Dedifferentiated amniotic fluid mesenchymal stem cell (primary cell): ENCODE results near the gene C5AR1.
"Not testable (repeated sequence)": the region's sequence is repeated elsewhere in the genome, so short reads cannot be mapped to it uniquely, and the experiment has no call there.

ENCODE experiments used
- DNase-seq: peaks from one replicate; pipeline ENCODE4 v3.0.0-alpha.2; 2016; ENCODE audit errors: extremely low spot score

The C5AR1 gene

DNA sequence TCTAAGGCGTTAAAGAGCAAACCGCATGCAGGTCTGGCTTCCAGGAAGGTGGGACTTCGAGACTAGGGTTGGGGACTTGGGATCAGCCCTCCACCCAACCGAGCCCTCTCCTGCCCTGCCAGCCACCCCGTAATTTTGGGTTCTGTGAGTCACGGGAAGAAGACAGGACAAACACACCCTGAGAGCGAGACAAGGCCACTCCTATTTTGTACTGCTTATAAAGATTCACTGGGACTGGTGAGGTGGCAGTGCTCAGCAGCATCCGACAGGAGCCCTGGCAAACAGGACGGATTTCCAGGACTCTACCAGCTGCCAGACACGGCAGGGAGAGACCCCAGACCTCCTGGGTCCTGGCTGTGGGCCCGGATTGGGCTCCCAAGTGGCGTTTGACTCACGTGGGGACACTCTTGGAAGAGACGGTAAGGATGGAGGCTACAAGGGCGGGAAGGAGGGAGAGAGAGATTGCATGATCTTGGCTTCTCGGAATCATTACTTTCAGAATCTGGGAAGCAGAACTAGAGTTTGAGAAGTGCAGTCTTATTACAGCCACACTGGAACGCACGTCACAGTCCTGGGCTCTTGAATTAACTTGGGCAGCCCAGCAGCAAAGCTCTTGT, 22.4 kb downstream of the C5AR1 start, which contains the start of gene C5AR2:
C5AR2 (plus strand) TSS at position 245 of the 617 bp plus-strand sequence. CDS start 8,625 bp downstream, outside the sequence.
- no peak for DNase-seq

DNA sequence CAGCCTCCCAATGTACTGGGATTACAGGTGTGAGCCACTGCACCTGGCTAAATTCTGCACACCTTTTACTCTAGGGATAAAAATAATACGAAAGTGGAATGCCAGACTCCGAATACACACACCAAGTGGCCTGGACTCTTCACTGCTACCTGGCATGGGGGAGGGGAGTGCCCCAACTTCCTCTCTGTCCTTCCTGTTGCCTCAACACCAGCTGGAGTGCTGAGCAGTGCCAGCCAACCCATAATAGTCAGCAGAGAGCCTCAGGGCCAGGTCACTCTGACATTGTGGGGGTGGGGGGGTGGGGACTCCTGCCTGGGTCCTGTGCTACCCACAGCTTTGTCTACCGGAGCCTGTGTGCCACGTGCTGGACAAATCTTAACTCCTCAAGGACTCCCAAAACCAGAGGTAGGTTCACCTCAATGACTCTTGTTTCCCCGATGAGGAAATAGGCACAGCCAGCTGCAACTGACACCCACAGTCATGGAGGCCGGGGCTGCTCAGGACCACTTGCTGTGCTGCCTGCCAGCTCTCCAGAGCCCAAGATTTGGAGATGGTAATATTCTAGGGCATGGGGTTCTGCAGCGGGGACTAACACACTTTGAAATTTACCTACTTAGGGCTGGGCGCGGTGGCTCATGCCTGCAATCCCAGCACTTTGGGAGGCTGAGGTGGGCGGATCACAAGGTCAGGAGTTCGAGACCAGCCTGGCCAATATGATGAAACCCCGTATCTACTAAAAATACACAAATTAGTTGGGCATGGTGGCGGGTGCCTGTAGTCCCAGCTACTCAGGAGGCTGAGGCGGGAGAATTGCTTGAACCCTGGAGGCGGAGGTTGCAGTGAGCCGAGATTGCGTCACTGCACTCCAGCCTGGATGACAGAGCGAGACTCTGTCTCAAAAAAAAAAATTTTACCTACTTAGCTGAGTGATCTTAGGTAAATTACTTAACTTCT, 27.4 kb downstream of the C5AR1 start:
- DNase-seq = not testable (repeated sequence)

DNA sequence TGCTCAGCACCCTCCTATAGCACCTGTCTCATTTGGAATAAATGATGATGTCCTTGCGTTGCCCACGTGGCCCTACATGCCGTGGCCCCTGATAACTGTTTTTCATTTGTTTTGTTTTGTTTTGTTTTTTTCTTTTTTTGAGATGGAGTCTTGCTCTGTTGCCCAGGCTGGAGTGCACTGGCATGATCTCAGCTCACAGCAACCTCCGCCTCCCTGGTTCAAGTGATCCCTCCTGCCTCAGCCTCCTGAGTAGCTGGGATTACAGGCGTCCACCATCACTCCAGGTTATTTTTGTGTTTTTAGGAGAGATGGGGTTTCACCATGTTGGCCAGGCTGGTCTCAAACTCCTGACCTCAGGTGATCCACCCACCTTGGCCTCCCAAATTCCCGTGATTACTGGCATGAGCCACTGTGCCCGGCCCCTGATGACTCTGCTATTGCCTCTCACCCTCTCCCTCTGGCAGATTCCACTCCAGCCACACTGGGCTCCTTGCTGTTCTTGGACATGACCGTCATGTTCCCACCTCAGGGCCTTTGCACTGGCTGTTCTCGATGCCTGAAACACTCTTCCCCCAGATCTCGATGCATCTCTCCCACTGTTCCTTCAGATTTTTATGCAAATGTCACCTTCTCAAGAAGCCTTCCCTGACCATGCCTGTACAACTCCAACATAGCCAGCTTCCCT, 29.7 kb downstream of the C5AR1 start:
- DNase-seq = no peak

DNA sequence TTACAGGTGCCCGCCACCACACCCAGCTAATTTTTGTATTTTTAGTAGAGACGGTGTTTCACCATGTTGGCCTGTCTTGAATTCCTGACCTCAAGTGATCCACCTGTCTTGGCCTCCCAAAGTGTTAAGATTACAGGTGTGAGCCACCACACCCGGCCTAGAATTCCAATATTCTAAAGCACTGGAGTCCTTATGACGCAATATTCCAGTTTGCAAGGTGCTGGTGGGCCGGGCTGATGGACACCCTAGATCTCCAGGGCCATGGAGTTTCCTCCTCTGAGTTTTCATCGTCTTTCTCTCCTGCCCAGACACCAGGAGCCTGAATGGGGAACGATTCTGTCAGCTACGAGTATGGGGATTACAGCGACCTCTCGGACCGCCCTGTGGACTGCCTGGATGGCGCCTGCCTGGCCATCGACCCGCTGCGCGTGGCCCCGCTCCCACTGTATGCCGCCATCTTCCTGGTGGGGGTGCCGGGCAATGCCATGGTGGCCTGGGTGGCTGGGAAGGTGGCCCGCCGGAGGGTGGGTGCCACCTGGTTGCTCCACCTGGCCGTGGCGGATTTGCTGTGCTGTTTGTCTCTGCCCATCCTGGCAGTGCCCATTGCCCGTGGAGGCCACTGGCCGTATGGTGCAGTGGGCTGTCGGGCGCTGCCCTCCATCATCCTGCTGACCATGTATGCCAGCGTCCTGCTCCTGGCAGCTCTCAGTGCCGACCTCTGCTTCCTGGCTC, 31.0 kb downstream of the C5AR1 start:
- no peak for DNase-seq

DNA sequence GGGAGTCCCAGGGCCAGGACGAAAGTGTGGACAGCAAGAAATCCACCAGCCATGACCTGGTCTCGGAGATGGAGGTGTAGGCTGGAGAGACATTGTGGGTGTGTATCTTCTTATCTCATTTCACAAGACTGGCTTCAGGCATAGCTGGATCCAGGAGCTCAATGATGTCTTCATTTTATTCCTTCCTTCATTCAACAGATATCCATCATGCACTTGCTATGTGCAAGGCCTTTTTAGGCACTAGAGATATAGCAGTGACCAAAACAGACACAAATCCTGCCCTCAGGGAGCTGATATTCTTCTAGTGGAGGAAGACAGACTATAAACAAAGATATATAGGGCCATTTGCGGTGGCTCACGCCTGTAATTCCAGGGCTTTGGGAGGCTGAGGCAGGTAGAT, 32.1 kb downstream of the C5AR1 start:
- DNase-seq = no peak

DNA sequence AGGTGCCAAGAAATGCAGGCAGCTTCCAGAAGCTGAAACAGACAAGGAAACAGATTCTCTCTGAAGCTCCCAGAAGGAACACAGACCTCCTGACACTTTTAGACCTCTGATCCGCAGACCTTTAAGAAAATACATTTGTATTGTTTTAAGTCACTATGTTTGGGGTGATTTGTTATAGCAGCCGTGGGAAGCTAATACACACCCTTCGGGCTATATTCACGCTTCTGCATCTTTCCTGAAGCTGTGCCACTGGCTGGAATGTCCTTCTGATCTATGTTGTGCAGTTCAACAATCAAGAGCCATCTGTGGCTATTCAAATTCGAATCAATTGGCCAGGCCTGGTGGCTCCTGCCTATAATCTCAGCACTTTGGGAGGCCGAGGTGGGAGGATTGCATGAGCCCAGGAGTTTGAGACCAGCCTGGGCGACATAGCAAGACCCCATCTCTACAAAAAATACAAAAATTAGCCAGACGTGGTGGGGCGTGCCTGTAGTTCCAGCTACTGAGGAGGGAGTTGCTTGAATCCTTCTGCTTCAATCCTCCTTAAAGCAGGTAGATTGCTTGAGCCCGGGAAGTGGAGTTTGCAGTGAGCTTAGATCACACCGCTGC, 33.6 kb downstream of the C5AR1 start:
- DNase-seq = no peak

DNA sequence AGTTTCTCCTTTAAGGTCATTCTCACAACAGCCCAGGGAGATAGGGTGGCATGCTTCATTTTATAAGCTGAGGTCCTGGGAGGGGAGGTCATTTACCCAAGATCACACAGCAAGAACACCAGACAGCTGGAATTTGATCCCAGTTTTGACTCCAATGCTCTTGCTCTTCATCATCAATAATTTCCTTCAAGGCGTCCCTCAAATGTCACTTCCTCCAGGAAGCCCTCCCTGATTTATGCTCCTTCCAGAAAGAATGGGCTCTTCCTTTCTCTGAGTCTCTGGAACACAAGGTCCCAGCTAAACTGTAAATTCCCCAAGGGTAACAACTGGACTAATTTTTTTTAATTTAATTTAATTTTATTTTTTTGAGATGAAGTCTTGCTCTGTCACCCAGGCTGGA, 34.8 kb downstream of the C5AR1 start:
- no peak for DNase-seq

DNA sequence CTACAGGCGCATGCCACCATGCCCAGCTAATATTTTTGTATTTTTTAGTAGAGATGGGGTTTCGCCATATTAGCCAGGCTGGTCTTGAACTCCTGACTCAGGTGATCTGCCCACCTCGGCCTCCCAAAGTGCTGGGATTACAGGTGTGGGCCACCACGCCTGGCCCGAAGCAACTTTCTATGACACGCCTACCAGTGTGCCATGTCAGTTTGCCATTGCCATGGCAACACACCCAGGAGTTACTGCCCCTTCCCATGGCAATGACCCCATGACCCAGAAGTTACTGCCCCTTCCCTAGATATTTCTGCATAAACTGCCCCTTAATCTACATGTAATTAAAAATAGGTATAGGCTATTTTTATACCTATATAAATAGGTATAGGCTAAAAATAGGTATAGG, 36.4 kb downstream of the C5AR1 start:
- DNase-seq = not testable (repeated sequence)

DNA sequence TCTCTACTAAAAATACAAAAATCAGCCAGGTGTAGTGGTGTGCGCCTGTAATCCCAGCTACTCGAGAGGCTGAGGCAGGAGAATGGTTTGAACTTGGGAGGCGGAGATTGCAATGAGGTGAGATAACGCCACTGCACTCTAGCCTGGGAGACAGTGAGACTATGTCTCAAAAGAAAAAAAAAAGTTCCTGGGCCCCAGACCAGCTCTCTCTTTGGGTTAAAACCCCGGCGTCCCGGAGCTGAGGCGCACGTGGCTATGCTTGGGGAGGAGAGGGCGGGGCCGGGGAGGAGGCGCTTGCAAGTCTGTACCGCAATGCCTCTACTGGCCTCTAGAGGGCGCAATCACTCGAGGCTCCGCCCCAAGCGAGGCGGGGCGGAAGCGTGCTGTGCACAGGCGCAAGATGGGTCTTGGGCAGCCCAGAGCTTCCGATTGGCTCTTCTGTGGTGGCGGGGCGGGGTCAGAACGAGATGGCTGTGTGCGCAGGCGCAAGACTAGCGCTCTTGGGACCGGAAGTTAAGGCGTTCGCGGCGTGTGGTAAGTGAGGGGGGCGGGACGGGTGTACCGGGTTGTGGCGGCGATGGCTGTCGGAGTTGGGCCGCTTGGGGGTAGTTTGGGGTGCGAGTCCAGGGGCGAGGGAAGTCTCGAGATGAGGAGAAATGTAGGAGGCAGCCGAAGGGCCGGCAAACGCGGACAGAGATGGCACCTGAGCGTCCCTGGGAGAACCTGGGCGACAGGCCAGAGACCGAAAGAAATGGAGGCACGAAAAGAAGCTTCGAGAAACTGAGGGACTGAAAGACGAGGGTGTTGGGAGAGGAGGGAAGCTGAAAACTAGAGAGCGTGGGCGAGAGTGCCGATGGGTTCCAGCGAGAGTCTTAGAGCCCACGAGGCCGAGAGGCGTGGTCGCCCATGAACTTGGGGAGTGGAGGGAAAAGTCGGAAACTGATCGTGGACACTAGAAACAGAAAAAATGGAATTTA, 39.4 kb downstream of the C5AR1 start, which contains the start of gene DHX34:
DHX34 (plus strand) TSS at position 497 of the 977 bp plus-strand sequence. CDS start 3,716 bp downstream, outside the sequence.
- DNase-seq = peak; percentile 98

DNA sequence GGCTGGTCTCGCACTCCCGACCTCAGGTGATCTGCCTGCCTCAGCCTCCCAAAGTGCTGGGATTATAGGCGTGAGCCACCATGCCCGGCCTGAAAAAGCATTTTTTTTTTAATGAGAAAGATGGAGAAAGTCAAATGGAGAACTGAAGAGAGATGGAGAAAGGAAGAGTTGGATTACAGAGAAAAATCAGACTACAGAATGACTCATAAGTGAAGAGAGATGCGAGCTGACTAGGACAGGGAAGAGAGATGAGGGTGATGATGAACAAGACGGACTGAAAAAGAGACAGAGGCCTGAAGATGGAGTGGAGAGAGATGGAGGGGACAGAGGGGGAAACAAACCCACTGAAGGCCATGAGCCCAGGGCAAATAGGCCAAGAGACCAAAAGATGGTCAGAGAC, 41.0 kb downstream of the C5AR1 start:
- no peak for DNase-seq

DNA sequence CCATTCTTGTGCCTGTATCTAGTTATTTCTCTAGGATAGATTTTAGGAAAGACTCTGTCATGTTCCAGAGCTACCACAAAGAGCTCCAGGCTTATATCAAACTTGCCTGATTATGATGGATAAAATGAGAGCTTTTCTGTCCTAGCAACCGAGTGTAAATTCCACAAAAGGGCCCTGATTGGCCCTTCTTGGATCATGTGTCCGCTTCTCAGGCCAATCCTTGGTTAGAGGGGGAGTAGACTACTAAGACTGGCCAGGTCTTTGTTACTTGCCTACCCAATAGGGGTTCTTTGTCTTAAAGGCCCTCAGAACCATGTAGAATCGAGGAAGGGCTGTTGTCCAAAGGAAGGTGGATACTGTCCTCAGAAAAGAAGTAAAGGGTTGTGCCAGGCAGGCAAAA, 41.9 kb downstream of the C5AR1 start:
- no peak for DNase-seq

DNA sequence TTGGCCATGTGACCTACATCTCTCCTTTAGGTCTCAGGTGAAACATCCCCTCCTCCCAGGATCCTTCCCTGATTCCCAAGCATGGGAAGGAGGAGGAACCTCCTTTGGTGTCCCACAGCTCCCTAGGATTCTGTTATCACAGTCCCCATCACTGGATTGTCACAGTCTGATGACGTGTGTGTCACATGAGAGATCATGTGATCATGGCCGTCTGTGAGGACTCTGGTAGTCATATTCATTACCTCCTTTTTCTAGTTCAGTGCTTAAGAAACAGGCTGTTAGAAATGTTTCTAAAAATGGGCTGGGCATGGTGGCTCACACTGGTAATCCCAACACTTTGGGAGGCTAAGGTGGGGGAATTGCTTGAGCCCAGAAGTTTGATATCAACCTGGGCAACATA, 42.4 kb downstream of the C5AR1 start:
- no peak for DNase-seq

DNA sequence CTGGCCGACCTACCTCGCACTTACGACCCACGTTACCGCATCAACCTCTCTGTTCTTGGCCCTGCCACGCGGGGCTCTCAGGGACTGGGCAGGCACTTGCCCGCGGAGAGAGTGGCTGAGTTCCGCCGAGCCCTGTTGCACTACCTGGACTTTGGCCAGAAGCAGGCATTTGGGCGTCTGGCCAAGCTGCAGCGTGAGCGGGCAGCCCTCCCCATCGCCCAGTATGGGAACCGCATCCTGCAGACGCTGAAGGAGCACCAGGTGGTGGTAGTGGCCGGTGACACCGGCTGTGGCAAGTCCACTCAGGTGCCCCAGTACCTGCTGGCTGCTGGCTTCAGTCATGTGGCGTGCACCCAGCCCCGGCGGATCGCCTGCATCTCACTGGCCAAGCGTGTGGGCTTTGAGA, 43.6 kb downstream of the C5AR1 start:
- DNase-seq = no peak

DNA sequence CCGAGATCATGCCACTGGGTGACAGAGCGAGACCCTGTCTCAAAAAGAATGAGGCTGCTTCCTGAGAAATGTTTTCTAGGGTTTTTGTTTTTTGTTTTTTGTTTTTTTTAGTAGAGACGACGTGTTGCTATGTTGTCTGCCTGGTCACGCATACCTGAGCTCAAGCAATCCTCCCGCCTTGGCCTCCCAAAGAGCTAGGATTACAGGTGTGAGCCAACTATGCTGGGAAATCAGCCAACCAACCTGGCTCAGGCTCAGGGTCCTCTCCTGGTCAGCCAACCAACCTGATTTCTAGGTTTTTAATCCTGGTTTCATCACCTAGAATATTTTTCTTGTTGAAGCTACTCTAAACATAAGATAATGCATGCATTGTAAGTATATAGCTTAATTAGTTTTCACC, 47.2 kb downstream of the C5AR1 start:
- DNase-seq = no peak

DNA sequence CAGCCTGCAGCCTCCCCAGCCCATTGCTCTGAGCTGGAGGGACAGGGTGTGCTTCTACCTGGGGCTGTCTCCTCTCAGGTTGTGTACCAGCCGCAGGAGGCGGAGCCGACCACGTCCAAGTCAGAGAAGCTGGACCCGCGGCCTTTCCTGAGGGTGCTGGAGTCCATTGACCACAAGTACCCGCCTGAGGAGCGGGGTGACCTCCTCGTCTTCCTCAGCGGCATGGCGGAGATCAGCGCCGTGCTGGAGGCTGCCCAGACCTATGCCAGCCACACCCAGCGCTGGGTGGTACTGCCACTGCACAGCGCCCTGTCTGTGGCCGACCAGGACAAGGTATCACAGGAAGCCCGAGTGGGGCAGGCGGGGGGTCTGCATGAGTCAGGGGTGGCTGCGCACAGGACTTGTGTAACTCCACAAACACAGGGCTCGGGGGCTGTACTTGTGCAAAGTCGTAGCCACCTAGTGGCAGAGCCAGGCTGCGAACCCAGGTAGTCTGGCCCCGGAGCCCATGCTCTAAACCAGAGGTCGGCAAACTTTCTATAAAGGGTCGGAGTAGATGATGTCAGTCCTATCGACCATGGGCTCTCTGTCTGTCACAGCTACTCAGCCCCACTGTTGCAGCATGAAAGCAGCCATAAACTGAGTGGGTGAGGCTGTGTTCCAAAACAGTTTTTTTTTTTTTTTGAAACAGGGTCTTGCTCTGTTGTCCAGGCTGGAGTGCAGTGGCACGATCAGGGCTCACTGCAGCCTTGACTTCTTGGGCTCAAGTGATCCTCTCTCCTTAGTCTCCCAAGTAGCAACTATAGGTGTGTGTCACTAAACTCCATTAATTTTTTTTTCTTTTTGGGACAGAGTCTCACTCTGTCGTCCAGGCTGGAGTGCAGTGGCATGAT, 48.4 kb downstream of the C5AR1 start:
- DNase-seq = no peak

DNA sequence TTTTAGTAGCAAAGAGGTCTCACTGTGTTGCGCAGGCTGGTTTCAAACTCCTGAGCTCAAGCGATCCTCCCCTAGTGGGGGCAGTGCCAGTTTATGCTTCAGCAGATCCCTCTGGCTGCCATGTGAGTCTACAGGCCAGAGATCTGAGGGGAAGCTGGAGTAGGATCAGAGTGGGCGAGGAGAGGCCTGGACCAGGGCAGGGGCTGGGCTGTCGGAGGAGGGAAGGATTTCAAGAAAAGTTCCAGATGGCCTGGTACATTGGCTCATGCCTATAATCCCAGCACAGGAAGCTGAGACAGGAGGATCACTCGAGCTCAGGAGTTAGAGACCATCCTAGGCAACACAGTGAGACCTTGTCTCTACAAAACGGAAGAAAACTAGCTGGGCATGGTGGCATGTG, 49.3 kb downstream of the C5AR1 start:
- no peak for DNase-seq

DNA sequence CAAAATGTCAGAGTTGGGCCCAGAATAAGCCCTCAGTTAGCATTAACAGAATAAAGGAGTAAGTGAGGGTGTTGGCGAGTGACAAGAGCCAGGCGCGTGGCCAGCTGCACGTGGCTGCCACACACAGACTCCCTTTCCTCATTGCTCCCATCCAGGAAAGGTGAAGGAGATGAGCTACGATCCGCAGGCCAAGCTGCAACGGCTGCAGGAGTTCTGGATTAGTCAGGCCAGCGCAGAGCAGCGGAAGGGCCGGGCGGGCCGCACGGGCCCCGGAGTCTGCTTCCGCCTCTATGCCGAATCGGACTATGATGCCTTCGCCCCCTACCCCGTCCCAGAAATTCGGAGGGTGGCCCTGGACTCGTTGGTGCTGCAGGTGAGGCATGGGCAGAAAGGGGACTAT, 52.7 kb downstream of the C5AR1 start:
- no peak for DNase-seq

DNA sequence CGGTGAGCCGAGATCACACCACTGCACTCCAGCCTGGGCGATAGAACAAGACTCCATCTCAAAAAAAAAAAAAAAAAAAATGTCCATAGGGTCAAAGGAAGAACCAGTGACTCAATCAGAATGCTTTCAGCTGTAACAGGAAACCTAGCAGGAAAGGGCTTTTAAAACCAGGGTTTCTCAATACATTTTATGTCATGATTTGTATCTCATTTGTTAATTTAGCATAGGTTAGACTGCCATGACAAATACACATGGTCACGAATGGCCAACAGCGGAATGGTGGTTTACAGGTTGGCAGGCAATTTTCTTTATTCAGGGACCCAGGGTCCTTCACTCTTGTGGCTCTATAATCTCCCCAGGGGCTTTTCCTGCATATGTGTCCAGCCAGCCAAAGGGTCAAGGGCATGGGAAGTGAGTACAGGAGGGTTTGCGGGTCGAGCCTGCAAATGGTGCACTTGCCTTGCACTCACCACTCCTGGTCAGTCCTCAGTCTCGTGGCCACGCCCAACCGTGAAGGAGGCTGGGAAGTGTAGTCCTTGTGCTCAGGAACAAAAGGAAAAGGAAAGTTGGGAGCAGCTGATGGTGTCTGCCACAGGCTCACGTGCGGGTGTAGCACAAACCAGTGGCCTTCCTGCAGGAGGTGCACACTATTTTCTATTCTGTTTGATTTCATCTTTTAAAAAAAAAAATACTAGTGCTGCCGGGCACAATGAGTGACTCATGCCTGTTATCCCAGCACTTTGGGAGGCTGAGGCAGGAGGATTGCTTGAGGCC, 54.3 kb downstream of the C5AR1 start:
- no peak for DNase-seq
